Bronchial epithelial cell (primary cell): Measurements from ENCODE around the gene CCDC107. TPM values are rescaled to one million over a fixed set of nuclear protein-coding genes. Genes with fewer than 3 reads are reported as not detected.

Source experiments
- DNase-seq: peaks from one replicate; pipeline ENCODE4 v3.0.0-alpha.2; 2010; ENCODE audit warnings: low read depth
- FAIRE-seq: peaks from 2 replicates; lab custom pipeline; 2011; peaks lifted over from hg19 to GRCh38; lab: Jason Lieb, UNC
- H3K27me3 ChIP-seq: 2 replicates; pipeline ENCODE4 v1.5.1; 2011; ENCODE audit warnings: low read length; ENCODE audit not compliant: control insufficient read depth, insufficient read depth
- H3K36me3 ChIP-seq: 2 replicates; pipeline ENCODE4 v1.5.1; 2011; ENCODE audit warnings: low read length; ENCODE audit not compliant: control insufficient read depth, insufficient read depth
- H3K4me3 ChIP-seq: 2 replicates; pipeline ENCODE4 v1.5.1; 2011; ENCODE audit warnings: mild to moderate bottlenecking, low read depth, low read length, control low read depth
- CTCF ChIP-seq: IDR thresholded peaks from 2 replicates; pipeline ENCODE4 v1.5.1; 2011; ENCODE audit warnings: mild to moderate bottlenecking, moderate library complexity, low read length, control low read depth, inconsistent platforms; ENCODE audit not compliant: insufficient read depth, severe bottlenecking
- total RNA-seq: library from RNA; depleted of rRNA; stranded (reverse); fragments of >200 nt; gene quantifications from 2 replicates; pipeline ENCODE4 v1.2.1, GENCODE V29; 2014

CCDC107 gene
- total RNA-seq, 1 donor from 2014 or later, result 13.7 TPM

- no peak for TF ChIP-seq CTCF
- H3K4me3 ChIP-seq, result no peak overlapping the region
- peaks cover 38% of the 10 kb centered on the region for H3K36me3 ChIP-seq
- DNase-seq (no peak), FAIRE-seq (no peak)
- H3K27me3 ChIP-seq, result no peaks in the 10 kb centered on the region
Measured at GRCh38 chr9:35697486-35697885, 39.4 kb downstream of the CCDC107 start.

GRCh38 chr9:35698231-35698630 is 40.1 kb downstream of the CCDC107 start:
- no peak for TF ChIP-seq CTCF
- FAIRE-seq (peak; percentile 47), DNase-seq (no peak)
- peaks cover 39% of the 10 kb centered on the region for H3K36me3 ChIP-seq
- no peaks in the 10 kb centered on the region for H3K27me3 ChIP-seq
- H3K4me3 ChIP-seq, result no peak overlapping the region

GRCh38 chr9:35700031-35700430 is 41.9 kb downstream of the CCDC107 start:
- no peak overlapping the region for H3K4me3 ChIP-seq
- peaks cover 52% of the 10 kb centered on the region for H3K36me3 ChIP-seq
- no peak for TF ChIP-seq CTCF
- no peak for FAIRE-seq
- H3K27me3 ChIP-seq, result no peaks in the 10 kb centered on the region
- DNase-seq, result no peak

GRCh38 chr9:35700942-35701341 is 42.9 kb downstream of the CCDC107 start:
- no peaks in the 10 kb centered on the region for H3K27me3 ChIP-seq
- no peak for TF ChIP-seq CTCF
- H3K4me3 ChIP-seq, result no peak overlapping the region
- DNase-seq (no peak), FAIRE-seq (no peak)
- peaks cover 62% of the 10 kb centered on the region for H3K36me3 ChIP-seq

GRCh38 chr9:35702696-35703095 is 44.6 kb downstream of the CCDC107 start:
- no peaks in the 10 kb centered on the region for H3K27me3 ChIP-seq
- no peak for DNase-seq
- no peak for TF ChIP-seq CTCF
- FAIRE-seq, result no peak
- peaks cover 71% of the 10 kb centered on the region for H3K36me3 ChIP-seq
- no peak overlapping the region for H3K4me3 ChIP-seq
